ENCODE results near the gene PRODH. TPM values are rescaled to one million over a fixed set of nuclear protein-coding genes. Genes with fewer than 3 reads are reported as not detected.
"Not testable (repeated sequence)": the region's sequence is repeated elsewhere in the genome, so short reads cannot be mapped to it uniquely, and the experiment has no call there.

The PRODH gene
- polyA plus RNA-seq, 3 donors: not detected

GRCh38 chr22:18906896-18907295 is 29.2 kb downstream of the PRODH start:
- Histone ChIP-seq H3K27ac (ENCODE audit: low read depth in 1 of 2, low read length in 2 of 2) (no peak overlapping the region), H3K79me2 (ENCODE audit: insufficient read depth, low read length) (no peaks in the 10 kb centered on the region), H3K9me3 (replicated peaks in 1 of 2; ENCODE audit: control insufficient read depth in 1 of 2, insufficient read depth in 1 of 2, low read length in 2 of 2) (no peaks in the 10 kb centered on the region), H3K4me3 (replicated peaks in 1 of 3; ENCODE audit: low read depth in 2 of 3, low read length in 3 of 3) (no peak overlapping the region), H3K36me3 (replicated peaks in 1 of 2; ENCODE audit: control insufficient read depth in 1 of 2, insufficient read depth in 2 of 2, low read length in 2 of 2) (no peaks in the 10 kb centered on the region), H3K4me2 (replicated peaks; ENCODE audit: extremely low read depth, low read length, poor library complexity, severe bottlenecking) (no peak overlapping the region), H4K20me1 (ENCODE audit: insufficient read depth, low read length) (no peaks in the 10 kb centered on the region), H3K9ac (ENCODE audit: insufficient read depth, low read length, poor library complexity, severe bottlenecking) (no peak overlapping the region), H2AFZ (ENCODE audit: insufficient read depth, low read depth, low read length, poor library complexity, severe bottlenecking) (no peak overlapping the region), H3K4me1 (ENCODE audit: control insufficient read depth in 1 of 2, insufficient read depth in 2 of 2, low read length in 2 of 2) (no peaks in the 10 kb centered on the region), H3K27me3 (ENCODE audit: control insufficient read depth in 2 of 2, insufficient read depth in 2 of 2, low read length in 2 of 2) (no peaks in the 10 kb centered on the region)
- DNase-seq: no peak
- intact Hi-C loops (cut with micrococcal nuclease): no loop called here
- Mint-ChIP-seq H3K27ac (no peak overlapping the region), H3K27me3 (ENCODE audit: low read depth in 3 of 3) (no peaks in the 10 kb centered on the region), H3K4me3 (no peak overlapping the region), H3K36me3 (no peaks in the 10 kb centered on the region), H3K9me3 (no peaks in the 10 kb centered on the region), H3K4me1 (no peaks in the 10 kb centered on the region)
- no peak for TF ChIP-seq CTCF (IDR thresholded peaks at IDR 0.05)
- WGBS (ENCODE audit: insufficient coverage): no CpG with 5 or more reads among the region's 13 CpGs

GRCh38 chr22:18906410-18906745 is 29.7 kb downstream of the PRODH start:
- H2AFZ ChIP-seq (ENCODE audit: insufficient read depth, low read depth, low read length, poor library complexity, severe bottlenecking); H3K4me1 Mint-ChIP-seq; DNase-seq; H3K27ac ChIP-seq (ENCODE audit: low read depth in 1 of 2, low read length in 2 of 2); H3K4me1 ChIP-seq (ENCODE audit: control insufficient read depth in 1 of 2, insufficient read depth in 2 of 2, low read length in 2 of 2); H3K9me3 ChIP-seq (replicated peaks in 1 of 2; ENCODE audit: control insufficient read depth in 1 of 2, insufficient read depth in 1 of 2, low read length in 2 of 2); H3K36me3 Mint-ChIP-seq; H3K27ac Mint-ChIP-seq; H3K4me3 ChIP-seq (replicated peaks in 1 of 3; ENCODE audit: low read depth in 2 of 3, low read length in 3 of 3); H3K27me3 Mint-ChIP-seq (ENCODE audit: low read depth in 3 of 3); H3K79me2 ChIP-seq (ENCODE audit: insufficient read depth, low read length); H3K9ac ChIP-seq (ENCODE audit: insufficient read depth, low read length, poor library complexity, severe bottlenecking); H3K9me3 Mint-ChIP-seq; H3K4me3 Mint-ChIP-seq; H3K4me2 ChIP-seq (replicated peaks; ENCODE audit: extremely low read depth, low read length, poor library complexity, severe bottlenecking); H3K27me3 ChIP-seq (ENCODE audit: control insufficient read depth in 2 of 2, insufficient read depth in 2 of 2, low read length in 2 of 2); intact Hi-C loops (cut with micrococcal nuclease); H3K36me3 ChIP-seq (replicated peaks in 1 of 2; ENCODE audit: control insufficient read depth in 1 of 2, insufficient read depth in 2 of 2, low read length in 2 of 2); H4K20me1 ChIP-seq (ENCODE audit: insufficient read depth, low read length): not testable (repeated sequence)
- WGBS (ENCODE audit: insufficient coverage): no CpG with 5 or more reads among the region's 36 CpGs

Measured in CD14-positive monocyte (primary cell).